HG02840 (cell line): ENCODE data around the gene RTN4.

Source experiments
- ATAC-seq: cut with Tn5 transposase; IDR thresholded peaks from one replicate; pipeline ENCODE4 v1.9.1; 2021; ENCODE audit warnings: mild to moderate bottlenecking, moderate library complexity, moderate number of reproducible peaks; ENCODE audit not compliant: unreplicated experiment, low FRiP score

RTN4 gene

GRCh38 chr2:54975598-54976492 is 74.4 kb downstream of the RTN4 start:
- ATAC-seq = no peak

GRCh38 chr2:54975175-54975574 is 75.1 kb downstream of the RTN4 start:
- no peak for ATAC-seq

DNA sequence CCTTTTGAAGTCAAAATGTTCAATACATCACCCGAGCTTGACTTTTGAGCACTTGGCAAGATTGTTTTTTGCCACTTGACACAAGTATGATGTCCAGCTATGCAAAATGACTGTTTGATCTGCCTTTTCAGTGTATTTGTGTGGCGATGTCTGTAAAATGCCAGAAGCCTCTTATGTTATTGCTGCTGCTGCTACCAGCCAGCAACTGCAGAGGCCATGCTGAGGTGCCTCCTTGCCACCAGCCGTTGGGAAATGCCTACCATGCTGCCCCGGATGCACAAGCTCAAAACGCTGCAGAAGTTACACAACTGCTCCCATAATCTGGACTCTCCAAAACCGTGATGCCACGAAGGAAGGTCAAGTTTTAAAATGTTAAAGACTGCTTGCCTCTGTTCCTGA is 80.3 kb downstream of the RTN4 start:
- ATAC-seq = no peak

DNA sequence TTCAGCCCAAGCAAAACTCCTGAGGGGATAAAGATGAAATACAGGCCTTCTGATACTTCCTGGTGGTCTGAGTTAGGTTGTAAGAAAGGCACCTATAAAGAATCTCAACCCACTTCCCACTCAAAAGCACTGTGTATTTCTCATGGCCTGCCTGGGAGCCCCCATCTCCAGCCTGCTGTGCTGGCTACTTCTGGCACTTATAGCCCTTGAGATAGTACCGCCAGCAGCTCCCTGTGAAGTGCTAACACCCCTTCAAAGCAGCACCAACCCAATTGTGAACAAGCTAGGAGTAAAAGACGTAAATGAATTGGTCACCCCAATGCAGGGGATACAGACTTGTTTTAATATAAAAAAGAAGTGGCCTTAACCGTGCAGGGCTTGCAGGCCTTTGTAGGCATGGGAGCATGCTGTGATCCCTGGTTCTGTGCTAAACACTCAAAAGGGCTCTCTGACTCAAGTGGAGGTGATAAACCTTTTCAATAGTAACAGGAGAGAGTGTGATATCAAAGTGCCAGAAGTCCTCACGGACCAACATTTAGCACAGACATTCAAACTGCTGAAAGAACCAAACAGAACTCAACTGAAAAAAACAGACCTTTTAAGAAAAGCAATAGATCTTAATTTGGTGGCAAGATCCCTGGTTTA is 80.8 kb downstream of the RTN4 start:
- no peak for ATAC-seq

DNA sequence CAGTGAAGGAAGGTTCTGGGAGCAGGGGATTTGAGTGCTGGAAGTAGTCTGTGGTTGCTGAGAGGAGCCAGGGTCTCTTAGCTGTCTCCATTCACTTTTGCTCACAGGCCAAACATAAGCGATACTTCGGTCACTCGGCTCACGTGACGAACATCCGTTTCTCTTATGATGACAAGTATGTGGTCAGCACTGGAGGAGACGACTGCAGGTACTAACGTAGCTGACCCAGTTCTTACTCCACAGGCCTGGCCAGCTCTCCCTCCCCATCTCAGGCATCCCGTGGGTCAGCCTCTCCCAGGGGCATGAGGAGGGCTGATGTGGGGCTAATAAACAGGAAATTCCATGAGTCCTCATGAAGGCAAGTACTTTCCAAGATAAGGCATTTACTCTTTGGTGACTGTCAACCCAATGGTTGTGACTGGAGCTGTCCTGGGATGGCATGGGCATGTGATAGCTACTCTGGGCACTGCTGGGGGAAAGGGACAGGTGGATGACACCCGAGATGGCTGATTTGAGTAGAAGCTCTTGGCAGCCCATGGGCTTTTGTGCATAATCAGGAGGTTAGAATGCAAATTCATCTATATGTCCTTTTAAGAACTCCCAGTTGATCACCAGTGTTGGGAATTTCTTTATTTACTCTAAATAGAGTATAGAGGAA is 81.6 kb downstream of the RTN4 start:
- no peak for ATAC-seq

DNA sequence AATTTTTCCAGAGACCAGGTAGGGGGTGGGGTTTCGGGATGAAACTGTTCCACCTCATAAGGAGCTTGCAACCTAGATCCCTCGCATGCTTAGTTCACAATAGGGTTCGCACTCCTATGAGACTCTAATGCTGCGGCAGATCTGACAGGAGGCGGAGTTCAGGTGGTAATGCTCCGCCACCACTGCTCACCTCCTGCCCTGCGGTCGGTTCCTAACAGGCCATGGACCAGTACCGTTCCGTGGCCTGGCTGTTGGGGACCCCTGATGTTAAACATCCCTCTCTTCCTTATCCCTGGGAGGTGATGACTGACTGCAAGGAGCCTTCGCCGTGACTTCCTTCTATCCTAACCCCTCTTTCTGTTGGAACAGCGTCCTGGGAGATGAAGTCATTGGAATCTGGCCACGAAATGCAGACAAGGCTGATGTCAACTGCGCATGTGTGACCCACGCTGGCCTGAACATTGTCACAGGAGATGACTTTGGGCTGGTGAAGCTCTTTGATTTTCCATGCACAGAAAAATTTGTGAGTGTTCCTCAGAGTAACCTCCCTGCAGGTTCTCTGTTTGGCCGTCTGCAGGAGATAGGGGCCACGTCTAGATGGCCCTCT is 82.4 kb downstream of the RTN4 start:
- no peak for ATAC-seq

DNA sequence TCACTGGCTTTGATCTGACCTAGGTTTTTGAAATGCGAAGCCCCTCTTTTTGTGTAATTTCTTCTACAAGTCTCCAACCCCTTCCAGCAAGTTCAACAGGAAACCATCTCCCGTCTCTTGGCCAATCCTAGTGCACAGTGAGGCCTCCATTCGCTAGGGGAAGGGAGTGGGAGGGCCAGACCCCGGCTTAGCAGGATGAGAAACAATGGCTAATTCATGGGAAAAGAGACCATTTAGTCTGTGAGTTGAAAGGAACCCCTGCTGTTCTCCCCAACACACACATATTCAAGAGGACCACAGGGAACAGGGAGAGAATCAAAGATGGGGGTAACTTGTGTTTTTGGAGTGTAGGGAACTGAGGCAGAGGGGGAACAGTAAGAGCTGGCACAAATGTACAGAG is 83.0 kb downstream of the RTN4 start:
- no peak for ATAC-seq

- ATAC-seq = no peak
Observed at GRCh38 chr2:54966837-54967236, 83.4 kb downstream of the RTN4 start.

DNA sequence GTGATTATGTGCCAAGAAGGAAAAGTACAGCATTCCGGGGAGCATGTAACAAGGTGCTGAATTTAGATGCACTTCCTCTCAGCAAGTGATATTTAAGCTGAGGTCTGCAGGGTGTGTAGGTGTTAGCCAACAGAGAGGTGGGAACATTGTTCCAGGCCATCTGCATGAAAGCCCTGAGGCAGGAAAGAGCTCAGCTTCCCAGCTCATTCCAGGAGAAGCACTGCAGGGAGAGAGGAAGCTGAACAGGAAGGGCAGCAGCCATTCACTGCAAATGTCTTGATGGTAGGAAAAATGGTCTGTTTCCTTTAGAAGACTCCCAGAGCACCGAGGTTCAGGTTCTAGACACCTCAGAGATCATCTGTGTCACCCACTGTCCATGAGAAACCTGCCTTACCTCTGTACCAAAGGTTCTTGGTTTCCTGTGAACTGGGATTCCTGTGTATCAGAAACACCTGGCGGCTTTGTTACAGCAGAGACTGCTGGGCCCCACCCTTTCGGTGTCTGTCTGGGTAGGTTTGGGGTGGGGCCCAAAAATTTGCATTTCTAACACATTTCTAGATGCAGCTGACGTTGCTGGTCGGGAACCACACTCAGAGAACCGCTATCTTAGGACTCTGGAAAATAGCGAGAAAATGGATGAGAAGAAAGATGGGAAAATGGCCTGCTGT is 84.0 kb downstream of the RTN4 start:
- no peak for ATAC-seq

- no peak for ATAC-seq
Observed at GRCh38 chr2:54965425-54965824, 84.8 kb downstream of the RTN4 start.

GRCh38 chr2:54964816-54965215 is 85.4 kb downstream of the RTN4 start:
- no peak for ATAC-seq

DNA sequence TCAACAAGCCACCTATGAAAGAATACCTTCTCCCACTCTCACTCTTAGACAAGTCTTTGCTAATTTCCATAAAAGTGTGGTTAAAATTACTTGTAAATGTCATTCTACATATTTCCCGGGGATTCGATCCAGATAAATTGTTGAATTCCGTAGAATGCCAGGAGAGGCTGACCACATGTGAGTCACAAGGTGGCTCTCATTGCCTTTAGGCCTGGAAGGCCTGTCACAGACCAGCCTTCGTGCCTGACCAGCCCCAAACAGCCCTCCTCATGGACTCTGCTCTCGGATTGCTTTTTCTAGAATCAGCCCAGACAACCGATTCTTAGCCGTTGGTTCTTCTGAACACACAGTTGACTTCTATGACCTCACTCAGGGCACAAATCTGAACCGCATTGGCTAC is 86.0 kb downstream of the RTN4 start:
- no peak for ATAC-seq

DNA sequence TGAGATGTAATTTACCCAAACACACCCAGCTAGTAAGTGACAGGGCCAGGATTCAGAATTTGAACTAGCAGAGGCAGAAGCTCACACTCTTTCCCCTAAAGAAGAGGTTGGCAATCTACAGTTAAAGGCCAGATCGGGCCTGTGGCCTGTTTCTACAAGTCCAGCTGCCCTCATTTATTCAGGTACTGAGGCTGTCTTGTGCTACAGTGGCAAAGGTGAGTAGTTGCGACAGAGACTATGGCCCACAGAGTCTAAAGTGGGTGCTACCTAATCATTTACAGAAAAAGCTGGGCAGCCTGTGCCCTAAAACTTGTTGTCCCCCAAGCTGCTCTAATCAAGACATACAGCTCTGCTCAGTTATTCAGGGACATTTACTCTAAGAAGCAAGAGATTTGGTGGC is 86.8 kb downstream of the RTN4 start:
- no peak for ATAC-seq

GRCh38 chr2:54962935-54963440 is 87.3 kb downstream of the RTN4 start:
- no peak for ATAC-seq

- ATAC-seq = no peak
Observed at GRCh38 chr2:54962511-54962910, 87.7 kb downstream of the RTN4 start.

DNA sequence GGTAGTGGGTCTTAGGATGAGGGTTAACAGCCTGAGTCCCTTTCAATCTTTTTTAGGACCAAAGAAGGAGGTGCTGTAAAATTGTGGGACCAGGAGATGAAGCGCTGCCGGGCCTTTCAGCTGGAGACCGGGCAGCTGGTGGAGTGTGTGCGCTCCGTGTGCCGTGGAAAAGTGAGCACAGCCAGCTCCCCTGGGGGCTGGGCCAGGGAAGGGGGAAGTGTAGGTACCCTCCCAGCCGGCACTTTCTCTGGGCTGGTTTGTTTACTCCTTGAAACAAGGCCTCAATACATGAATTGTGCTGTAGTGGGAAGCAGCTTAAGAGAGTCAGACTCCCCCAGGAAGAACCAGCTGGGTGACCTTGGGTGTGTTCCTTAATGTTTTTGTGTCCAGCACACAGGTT is 90.1 kb downstream of the RTN4 start:
- ATAC-seq = no peak

DNA sequence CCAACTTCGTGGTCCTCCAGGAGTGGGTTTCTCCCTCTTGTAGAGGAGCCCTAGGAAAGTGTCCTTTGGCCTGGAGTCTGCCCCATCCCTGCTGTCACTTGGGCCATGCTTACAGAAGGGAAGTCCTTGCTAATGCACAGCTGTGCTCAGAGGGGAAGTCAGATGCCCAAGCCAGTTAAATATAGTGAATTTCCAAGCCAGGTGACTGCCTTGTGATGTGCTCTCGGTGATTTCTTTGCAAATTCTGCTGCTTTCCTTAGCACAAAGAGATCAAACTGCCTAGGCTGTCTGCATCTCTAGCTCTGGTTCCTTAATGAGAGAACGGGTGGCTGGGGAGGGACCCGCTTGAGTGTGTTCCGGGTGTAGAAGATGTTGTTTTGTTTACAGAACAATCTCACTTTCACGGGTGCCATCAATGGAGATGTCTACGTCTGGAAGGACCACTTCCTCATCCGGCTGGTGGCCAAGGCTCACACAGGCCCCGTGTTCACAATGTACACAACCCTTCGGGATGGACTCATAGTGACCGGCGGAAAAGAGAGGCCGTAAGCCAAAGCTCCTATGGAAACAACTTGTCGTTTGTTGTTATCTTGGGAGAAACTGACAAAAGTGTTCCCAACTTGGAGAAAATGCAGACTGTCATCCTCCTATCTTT is 91.4 kb downstream of the RTN4 start:
- ATAC-seq = no peak

DNA sequence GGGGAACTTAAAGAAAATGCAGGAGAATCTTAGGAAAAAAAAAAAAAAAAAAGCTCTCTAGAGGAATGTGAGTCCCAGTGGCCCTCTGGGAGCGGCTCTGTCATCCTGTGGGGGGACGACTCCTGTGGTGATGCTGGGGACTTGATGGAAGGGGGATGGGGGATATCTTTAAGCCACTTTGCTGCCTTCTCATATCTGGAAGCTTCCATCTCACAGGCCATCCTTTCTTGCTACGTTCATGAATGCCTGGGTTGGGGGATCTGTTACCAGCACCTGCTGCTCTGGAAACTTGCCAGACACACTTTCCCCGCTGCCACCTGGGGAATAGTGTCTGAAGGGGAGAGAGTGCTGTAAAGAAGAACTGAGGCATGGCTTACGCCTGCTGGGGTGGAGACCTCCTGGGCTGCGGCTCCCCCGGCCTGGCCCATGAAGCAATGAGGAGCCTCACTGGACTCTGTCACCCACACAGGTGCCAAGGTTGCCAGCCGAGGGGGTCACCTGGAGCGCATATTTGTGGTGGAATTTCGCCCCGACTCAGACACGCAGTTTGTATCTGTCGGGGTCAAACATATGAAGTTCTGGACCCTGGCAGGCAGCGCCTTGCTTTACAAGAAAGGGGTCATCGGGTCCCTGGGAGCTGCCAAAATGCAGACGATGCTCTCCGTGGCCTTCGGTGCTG is 92.8 kb downstream of the RTN4 start:
- no peak for ATAC-seq

- ATAC-seq = no peak
Observed at GRCh38 chr2:54956111-54956627, 94.1 kb downstream of the RTN4 start.
